Activated CD8-positive, alpha-beta memory T cell treated with anti-CD3 and anti-CD28 coated beads for 36 hours (primary cell): ENCODE data around the gene ELOVL5. TPM values are rescaled to one million over a fixed set of nuclear protein-coding genes. Genes with fewer than 3 reads are reported as not detected.

Source experiments
- CTCF ChIA-PET: fragments of 350-600 bp; sonication (Branson Sonifier 250); formaldehyde crosslinking; loops from one replicate; lab custom pipeline; 2021; ENCODE audit warnings: antibody characterized with exemption; lab: Charles Lee
- POLR2A ChIA-PET: fragments of 350-600 bp; sonication (Branson Sonifier 250); formaldehyde crosslinking; loops from one replicate; lab custom pipeline; 2021; ENCODE audit warnings: antibody characterized with exemption; lab: Charles Lee
- total RNA-seq, 2 experiments: library from RNA; stranded (reverse); gene quantifications; one replicate each; pipeline ENCODE4 v1.2.3, GENCODE V29; 2021

Gene ELOVL5
- total RNA-seq, 2 experiments from 2014 or later: 109 TPM

DNA sequence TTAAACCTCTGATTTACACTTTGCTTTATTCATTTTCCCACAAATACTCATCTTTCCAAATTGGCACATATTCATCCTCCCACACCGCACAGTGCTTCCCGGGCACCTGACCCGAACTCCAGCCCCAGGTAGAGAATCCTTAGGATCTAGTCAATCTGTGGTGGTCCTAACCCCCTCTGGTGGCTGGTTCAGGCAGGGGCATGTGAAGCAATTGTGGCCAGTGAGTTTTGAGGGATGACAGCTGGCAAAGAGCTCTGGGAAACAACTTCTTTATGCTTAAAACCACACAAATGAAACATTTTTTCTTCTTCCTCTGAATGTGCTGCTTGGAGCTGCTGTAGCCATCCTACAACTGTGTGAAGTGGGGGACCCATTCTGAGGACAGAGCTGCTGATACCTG is 54.7 kb downstream of the ELOVL5 start:
- ChIA-PET POLR2A (no interaction called here), CTCF (no interaction called here)

DNA sequence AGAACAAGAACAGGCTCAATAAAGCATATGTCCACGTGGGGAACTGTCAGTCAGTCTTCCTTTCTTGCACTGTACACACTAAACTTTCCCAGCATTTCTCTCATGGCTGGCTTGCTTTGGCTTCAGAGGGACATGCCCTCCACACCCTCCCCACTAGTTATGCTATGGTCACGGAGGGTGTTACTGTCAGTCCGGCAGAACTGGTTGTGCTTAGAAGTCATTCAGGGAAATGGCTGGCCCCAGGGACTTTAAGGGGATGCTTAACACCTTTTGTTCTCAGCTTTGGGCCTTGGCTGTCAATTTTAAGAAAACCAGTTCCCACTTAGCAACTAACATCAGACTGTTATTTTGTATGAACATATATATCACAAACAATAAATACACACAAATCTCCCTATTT is 55.1 kb downstream of the ELOVL5 start:
- CTCF ChIA-PET: no interaction called here
- POLR2A ChIA-PET: no interaction called here

DNA sequence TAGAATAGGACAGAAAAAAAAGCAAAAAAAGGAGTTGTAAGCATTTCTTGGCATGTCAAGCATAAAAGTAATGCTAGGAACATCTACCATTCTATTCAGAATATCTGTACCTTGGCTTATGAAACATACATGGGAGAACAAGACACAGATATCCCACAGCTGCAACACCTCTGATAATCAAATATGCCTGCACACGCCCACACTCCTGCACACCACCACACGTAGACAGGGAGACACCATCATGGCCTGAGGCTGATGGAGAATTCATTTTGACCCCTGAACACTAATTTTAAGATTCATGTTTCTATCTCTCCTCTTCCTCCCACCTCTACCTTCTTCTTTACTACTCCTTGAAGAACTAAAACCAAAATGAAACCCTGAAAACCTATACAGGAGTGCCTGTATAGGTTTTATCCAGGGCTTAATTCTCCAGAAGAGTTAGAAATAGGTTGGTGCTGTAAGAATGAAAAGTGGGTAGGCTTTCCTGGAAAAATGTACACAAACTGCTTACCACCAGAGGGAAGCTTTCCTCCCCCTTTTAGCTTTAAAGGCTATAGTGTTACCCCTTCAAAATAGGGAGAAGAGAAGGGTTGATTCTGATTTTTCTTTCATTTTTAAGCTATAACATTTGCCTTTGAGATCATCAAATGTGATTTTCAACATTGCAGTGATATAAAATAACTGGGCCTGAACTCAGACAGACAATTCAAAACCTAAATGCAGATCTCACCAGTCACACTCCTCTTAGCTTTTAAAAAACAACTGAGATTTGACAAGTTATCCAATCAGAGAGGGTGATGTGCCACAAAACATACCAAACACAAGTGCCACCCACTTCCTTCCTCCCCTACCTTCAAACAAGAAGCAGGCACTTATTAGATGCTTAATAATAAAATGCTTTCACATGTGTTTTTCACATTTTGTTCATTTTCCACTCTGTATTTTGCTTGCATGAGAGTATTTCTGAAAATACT is 57.9 kb downstream of the ELOVL5 start:
- POLR2A ChIA-PET: no interaction called here
- CTCF ChIA-PET: interaction anchor here (1.0 kb wide), 2 partner anchors 17 to 56 kb away, joined by 3 read pairs; no protein-coding TSS in a partner anchor

DNA sequence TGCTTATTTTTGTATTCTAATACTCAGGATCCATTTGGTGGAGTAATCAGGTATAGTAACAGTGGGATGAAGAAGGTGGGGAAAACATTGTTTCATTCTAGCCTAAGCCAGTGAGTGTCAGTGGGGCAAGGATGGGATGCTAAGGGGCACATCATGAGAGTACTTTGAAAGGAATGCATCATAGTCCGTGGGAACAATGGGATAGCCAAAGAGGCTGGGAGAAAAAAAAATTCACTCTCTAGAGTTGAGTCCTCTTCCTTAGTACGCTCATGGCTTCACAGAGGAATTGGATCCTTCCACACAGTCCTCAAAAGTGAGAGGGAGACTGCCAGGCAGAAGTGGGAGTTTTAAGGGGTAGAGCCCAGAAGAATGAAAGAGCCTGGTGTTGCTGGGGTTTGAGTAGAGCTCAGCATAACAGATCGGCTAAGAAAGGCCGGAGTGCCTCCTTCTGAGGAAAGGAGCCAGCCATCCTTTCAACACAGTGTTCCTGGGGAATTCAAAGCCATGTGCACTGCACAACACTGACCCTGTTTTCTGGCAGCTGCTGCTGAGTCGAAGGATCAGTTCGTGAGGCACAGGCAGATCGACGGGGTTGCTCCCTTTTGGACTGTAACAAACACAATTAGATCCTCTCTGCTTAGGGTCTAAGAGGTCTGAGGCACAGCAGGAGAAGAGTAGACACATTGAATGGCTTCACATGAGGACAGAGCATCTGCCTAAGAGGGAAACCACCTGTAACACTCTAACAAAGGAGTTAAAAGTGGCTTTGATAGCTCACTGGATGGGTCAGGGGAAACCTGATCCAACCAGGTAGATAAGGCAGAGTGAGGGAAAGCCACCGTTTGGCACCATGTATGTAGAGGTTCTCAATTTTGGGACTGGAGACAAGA is 61.2 kb downstream of the ELOVL5 start:
- CTCF ChIA-PET: no interaction called here
- POLR2A ChIA-PET: no interaction called here

DNA sequence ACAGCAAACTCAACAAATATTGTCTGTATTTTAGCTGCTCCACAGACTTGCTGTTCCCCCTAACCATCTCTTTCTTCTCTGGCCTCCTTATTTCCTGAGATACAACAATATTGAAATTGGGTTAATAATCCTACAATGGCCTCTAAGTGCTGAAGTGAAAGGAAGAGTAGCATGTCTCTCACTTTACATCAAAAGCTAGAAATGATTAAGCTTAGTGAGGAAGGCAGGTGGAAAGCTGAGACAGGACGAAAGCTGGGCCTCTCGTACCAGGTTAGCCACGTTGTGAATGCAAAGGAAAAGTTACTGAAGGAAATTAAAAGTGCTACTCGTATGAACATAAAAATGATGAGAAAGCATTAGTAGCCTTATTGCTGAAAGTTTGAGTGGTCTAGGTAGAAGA is 63.8 kb downstream of the ELOVL5 start:
- ChIA-PET CTCF (no interaction called here), POLR2A (interaction anchor here (1.1 kb wide), 1 partner anchor 62 kb away, joined by 5 read pairs; no protein-coding TSS in a partner anchor)

DNA sequence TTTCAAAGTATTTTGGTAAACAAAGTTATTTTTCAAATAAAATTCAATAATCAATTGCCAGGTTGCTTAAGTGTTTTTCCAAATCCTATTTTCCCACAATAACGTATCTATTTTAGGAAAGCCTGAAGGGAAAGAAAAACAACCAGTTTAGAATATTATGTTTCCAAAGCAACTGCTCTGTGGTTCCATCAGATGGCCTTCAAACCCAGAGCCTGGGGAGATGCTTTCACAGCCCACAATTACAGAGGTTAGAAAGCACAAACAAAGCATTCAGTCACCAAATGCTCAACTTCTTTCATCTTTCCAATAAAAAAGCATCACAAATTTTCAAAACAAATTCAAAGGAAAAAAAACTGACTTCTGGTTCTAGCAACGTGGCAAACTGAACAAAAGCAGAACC is 66.0 kb downstream of the ELOVL5 start:
- ChIA-PET CTCF (interaction anchor here (0.5 kb wide), 1 partner anchor 203 kb away, joined by 4 read pairs; no protein-coding TSS in a partner anchor), POLR2A (no interaction called here)

DNA sequence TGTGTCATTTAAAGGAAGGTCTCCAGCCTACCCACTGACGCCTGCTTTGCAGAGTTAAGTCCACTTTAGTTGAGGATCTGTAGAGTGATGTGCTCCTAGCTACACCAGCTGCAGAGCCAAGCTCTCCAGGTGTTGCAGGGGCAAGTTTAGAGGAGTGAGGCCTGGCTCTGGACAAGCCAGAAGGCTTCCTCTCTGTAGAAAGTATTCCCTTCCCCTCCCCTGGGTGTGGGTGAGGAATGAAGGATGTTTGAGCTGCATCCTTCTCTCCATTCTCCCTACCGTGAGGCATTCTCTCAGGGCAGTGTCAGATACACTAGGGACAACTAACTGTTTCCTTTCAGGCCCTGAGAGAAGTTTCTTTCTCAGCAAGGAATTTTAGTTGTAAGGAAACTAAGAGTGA is 66.5 kb downstream of the ELOVL5 start:
- ChIA-PET CTCF (interaction anchor here (0.5 kb wide), 1 partner anchor 203 kb away, joined by 4 read pairs; no protein-coding TSS in a partner anchor), POLR2A (no interaction called here)

DNA sequence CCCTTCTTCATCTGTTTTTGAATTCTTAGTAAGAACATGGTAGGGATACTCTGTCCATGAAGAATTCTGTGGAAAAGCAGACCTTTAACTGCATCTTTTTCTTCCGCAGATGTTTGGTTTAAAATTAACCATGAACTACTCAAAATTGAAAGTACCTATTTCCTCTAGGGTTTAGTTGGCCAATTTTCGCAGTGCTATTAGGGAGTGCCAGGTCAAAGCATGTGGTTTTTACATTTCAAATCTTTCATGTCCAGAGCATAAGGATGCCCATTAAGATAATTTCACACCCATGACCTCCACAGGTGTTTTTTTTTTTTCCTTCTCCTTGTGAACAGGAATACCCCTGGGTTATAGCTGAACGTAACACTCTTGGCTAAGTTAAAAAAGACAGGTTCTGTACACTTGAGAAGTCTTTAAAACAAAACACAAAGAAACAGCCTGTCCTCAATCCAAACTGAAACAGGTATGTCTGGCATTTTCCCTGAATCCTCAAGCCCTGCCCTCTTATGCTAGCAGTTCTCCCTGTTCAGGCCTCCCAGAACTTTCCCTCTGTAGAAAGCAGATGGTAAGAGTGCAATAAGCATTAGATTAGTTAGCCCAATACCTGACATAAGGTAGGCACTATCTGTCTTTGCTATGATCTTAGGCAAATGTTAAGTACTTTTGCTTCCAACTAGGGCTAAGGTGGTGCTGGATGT is 67.1 kb downstream of the ELOVL5 start:
- CTCF ChIA-PET: no interaction called here
- POLR2A ChIA-PET: no interaction called here

DNA sequence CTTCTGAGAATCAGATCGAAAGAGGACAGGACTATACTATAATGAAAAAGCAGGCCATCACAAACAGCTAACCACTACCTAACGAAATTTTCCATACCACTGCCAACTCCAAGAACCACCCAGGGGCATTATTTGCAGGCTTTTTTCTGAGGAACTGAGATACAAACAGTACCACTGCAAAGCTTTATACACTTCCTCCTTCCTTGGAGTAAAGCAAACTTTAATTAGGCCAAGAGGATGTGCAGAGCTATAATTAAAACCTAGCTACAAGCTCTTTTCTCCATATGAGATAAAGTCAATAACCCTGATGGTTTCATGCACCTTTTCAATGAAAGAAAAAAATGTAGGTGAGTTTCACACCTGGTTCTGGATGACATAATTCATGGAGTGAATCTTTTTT is 68.5 kb downstream of the ELOVL5 start:
- ChIA-PET CTCF (no interaction called here), POLR2A (no interaction called here)

DNA sequence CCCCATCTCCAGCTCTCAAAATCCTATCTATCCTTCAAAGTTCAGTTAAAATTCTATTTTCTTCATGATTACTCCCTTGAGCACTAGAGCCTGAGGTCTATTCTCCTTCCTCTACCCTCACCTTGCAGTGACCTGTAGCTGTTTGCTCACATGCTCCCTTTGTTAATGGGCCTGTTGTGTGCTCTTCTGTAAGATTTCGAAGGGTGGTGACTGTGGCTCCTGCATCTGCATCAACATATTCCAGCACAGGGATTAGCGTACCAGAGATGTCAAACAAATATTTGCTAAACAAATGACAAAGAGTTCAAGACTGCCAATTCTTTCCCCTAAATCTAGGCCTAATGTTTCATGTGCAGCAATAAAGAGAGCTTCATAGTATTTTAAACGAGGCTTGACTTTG is 69.5 kb downstream of the ELOVL5 start:
- CTCF ChIA-PET: no interaction called here
- POLR2A ChIA-PET: interaction anchor here (0.6 kb wide), 1 partner anchor 937 kb away, joined by 3 read pairs; no protein-coding TSS in a partner anchor

DNA sequence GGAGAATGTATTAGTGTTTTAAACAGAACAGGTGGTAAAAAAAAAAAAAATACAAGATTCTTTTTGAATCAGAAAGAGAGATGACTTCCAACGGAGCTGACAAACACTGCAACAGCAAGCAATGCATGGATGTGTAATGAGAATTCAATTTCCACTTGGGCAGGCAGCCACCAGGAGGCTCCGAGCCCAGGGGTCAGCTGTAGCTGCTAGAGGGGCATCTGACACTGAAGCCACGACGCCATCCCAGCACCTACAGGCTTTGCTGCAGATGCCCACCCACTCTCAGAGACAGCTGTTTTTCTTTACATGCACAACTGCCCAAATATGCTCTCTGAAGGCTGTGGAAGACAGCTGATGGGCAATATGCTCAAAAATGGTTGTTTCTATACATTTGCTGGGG is 75.4 kb downstream of the ELOVL5 start:
- ChIA-PET CTCF (interaction anchor here (0.5 kb wide), 1 partner anchor 57 kb away, joined by 3 read pairs; no protein-coding TSS in a partner anchor), POLR2A (no interaction called here)

DNA sequence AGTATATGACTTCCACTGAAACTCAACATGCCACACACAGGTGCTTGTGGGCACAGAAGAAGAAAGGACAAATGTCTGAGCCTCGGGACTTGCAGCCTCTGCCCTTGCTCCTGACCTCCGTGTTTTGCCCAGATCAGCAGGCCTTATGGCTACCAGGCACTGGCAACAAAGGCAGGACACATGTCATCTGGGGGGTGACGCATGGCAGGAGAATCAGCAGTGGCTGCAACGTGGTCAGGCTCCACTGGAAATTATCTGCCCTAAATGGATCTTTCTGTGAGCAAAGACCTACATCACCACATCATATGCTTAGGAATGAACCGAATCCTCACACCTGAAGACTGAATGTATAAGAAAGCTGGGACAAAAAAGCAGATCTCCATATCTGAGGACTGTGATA is 78.9 kb downstream of the ELOVL5 start:
- CTCF ChIA-PET: no interaction called here
- POLR2A ChIA-PET: no interaction called here

DNA sequence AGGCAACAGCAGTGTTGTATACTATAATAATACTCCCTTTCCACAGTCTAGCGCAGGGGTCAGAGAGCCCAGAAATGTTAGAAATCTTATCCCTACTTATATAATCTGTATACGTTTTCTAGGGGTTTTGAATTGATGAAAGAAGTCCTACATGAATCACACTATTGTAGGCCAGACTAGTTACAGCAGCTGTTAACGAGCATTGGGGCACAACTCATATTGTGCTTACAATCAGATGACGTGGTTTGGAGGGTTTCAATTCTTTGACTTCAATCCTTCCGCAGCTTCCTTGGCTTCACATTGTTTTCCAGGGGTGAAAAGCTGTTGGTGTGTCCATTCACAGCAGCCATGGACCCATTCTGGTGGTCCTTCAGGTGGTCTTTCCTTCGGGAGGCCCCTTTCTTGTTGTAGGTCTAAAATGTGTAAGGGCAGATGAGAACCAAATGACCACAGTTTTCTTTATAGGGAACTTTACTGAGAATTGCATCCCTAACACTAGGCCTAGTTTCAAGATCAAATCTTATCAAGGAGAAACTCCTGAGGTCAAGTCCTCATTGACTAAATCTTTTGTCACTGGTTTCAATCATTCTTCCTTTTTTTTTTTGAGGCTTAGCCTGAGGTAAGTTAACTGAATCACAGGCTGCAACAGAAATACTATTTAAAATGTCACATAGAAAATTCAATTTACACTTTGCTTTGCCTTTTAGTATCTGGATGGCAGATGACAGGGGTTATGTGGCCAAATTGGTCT is 79.7 kb downstream of the ELOVL5 start:
- ChIA-PET CTCF (interaction anchor here (0.6 kb wide), 1 partner anchor 24 kb away, joined by 3 read pairs; no protein-coding TSS in a partner anchor), POLR2A (no interaction called here)

DNA sequence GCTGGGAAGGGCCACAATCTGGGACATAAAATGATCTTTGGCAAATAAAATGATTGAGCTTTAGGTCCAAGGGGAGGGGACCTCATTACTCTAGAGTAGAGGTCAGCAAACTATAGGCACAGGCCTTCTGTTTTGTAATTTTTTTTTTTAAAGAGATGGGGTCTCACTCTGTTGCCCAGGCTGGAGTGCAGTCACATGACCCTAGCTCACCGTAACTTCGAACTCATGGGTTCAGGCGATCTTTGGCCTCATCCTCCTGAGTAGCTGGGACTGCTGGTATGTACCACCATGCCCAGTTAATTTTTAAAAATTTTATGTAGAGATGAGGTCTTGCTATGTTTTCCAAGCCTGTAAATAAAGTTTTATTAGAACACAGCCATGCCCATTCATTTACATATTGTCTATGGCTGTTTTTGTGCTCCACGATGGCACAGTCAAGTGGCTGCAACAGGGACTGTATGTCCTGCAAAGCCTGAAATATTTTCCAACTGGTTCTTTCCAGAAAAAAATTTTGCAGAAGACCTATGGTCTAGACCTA is 82.1 kb downstream of the ELOVL5 start:
- POLR2A ChIA-PET: no interaction called here

DNA sequence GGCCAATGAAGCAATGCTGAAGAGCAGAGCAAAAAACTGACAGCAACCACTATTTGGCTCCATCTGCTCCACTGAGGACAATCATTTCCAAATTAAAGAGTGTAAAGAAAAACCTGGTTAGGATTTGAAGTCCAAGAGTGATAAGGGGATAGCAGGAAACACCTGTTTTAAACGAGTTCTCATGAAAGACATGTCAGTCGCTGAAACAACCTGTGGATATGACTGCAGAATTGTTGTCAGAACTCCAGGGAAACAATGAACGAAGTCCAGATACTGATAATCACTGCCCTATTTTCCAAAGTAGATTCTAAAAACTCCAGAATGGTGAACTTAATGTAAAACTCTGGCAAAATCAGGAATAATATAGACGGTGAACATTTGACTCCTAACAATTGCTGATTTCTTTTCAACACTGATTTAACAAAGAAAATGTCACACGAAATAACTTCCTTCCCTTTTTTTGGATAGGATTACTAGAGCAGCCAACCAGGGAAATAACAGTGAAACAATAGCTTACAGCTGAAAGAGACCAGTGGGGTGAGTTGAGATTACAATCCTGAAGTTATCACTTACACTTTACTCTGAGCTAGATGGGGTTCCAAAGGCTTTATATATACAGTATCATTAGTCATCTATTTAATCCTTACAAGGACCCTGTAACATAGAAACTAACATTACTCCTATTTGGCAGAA is 83.7 kb downstream of the ELOVL5 start:
- ChIA-PET POLR2A (no interaction called here), CTCF (no interaction called here)

More for the DNA sequence above, 82.1 kb downstream of the ELOVL5 start:
- CTCF ChIA-PET: no interaction called here

DNA sequence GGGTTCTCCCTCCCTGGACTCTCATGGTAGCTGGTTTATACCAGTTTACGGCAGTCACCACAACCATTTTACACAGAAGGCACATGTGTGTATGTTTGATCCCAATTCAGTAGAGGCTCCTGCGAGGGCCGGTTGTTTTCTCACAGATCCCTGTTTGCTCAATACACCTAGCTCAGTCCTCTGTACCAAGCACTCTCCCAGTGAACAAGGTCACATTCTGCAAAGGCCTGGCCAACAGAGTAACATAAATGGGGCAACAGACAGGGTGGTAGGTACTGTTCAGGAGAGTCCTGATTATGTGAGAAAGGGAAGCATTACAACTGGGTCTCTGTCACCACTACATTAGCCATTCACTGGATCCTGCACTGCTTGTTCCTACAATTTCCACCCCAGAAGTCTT is 84.4 kb downstream of the ELOVL5 start:
- ChIA-PET CTCF (no interaction called here), POLR2A (no interaction called here)

DNA sequence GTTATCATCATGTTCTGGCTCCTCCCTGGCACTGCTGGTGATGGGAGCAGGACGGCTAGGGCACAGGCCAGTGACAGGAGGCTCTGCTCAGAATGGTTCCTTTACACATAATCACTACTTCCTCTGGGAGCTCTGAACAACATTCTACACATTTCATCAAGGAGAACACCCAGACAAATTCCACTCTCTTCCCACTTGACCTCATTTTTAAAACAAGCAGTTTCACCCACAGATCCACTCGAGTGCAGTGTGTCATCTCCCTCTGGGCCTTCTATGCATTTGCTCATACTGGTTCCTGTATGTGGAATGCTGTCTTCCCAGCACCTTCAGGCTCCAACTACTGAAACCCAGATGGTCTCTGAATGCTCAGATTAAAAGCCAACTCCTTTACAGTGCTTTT is 84.8 kb downstream of the ELOVL5 start:
- ChIA-PET POLR2A (no interaction called here), CTCF (interaction anchor here (0.7 kb wide), 1 partner anchor 221 kb away, joined by 3 read pairs; no protein-coding TSS in a partner anchor)
